Mammary epithelial cell (primary cell): ENCODE measurements around the gene RELCH.

Experiments used
- EZH2 ChIP-seq: IDR thresholded peaks from 2 replicates; pipeline ENCODE4 v1.6.1; 2012; ENCODE audit warnings: low read length, inconsistent platforms, borderline replicate concordance
- TF ChIP-seq, protein P1 (sequence below), 2 donors: IDR thresholded peaks in 1 of 2; conservative IDR thresholded peaks in 1 of 2; 2 replicates each; pipeline ENCODE4 v1.5.1; 2011 to 2012; ENCODE audit warnings: inconsistent platforms in 2 of 2, low read length in 2 of 2, mild to moderate bottlenecking in 2 of 2, control low read depth in 1 of 2, low read depth in 1 of 2; ENCODE audit not compliant: insufficient read depth in 1 of 2; ENCODE audit errors: extremely low read depth in 1 of 2

DNA sequence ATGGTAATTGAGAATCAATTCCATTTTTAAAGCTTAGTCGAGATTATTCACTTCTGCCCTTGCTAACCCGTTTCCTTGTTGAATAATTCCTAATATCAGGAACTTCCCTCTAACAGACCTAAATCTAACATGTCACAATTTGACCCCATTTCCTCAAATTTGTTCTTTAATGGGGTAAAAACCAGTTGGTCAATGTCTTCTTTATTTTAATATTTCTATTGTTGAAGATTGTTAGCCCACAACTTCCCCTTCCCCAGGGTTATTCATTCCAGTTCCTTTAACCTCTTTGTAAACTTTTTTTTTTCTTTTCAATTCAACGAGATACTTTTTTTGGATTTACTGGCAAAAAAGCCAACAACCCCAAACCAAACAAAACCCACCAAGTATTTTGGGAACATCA lies 145.4 kb downstream of the RELCH start:
- TF ChIP-seq, protein P1, sequence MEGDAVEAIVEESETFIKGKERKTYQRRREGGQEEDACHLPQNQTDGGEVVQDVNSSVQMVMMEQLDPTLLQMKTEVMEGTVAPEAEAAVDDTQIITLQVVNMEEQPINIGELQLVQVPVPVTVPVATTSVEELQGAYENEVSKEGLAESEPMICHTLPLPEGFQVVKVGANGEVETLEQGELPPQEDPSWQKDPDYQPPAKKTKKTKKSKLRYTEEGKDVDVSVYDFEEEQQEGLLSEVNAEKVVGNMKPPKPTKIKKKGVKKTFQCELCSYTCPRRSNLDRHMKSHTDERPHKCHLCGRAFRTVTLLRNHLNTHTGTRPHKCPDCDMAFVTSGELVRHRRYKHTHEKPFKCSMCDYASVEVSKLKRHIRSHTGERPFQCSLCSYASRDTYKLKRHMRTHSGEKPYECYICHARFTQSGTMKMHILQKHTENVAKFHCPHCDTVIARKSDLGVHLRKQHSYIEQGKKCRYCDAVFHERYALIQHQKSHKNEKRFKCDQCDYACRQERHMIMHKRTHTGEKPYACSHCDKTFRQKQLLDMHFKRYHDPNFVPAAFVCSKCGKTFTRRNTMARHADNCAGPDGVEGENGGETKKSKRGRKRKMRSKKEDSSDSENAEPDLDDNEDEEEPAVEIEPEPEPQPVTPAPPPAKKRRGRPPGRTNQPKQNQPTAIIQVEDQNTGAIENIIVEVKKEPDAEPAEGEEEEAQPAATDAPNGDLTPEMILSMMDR (conservative IDR thresholded peaks at IDR 0.05 in 1 of 2, IDR thresholded peaks at IDR 0.05 in 1 of 2; ENCODE audit: extremely low read depth in 1 of 2, insufficient read depth in 1 of 2, low read depth in 1 of 2, low read length in 2 of 2), result no peak
- no peak for TF ChIP-seq EZH2
